GM12892 (cell line): ENCODE results near the gene FXYD3.

ENCODE experiments used
- POLR2A ChIP-seq: IDR thresholded peaks from 2 replicates; pipeline ENCODE4 v1.6.1; 2011; ENCODE audit warnings: low read depth, low read length, control low read depth
- POLR2AphosphoS5 ChIP-seq: IDR thresholded peaks from 2 replicates; pipeline ENCODE4 v1.6.1; 2011; ENCODE audit warnings: low read depth, low read length, control low read depth

- TF ChIP-seq POLR2A (no peak), POLR2AphosphoS5 (no peak)
Observed at GRCh38 chr19:35073941-35074340, 41.7 kb upstream of the FXYD3 start.
